Thyroid gland (tissue), 4 donors: ENCODE results near the gene KCNMB2.

Experiments used
- CTCF ChIP-seq, 6 experiments: fragments of 200-600 bp in 3 of 6; fragments of 450-650 bp in 3 of 6; sonication (generic) in 3 of 6; IDR thresholded peaks; one replicate each; pipeline ENCODE4 v1.5.1; 2016 to 2019; ENCODE audit warnings: antibody characterized with exemption in 6 of 6, mild to moderate bottlenecking in 2 of 6, inconsistent platforms in 1 of 6, moderate library complexity in 1 of 6
- POLR2A ChIP-seq, 2 donors: fragments of 450-650 bp; IDR thresholded peaks; one replicate each; pipeline ENCODE4 v1.6.1; 2017; ENCODE audit warnings: antibody characterized with exemption in 2 of 2, mild to moderate bottlenecking in 2 of 2, moderate library complexity in 1 of 2

DNA sequence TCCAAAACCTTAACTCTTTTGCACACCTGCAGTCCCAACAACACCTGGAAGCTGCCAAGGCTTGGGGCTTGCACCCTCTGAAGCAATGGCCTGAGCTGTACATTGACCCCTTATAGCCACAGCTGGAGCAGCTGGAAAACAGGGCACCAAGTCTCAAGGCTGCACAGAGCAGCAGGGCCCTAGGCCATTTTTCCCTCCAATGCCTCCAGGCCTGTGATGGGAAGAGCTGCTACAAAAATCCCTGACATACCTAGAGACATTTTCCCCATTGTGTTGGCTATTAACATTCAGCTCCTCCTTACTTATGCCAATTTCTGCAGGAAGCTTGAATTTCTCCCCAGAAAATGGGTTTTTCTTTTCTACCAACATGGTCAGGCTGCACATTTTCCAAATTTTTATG lies 304.4 kb downstream of the KCNMB2 start:
- TF ChIP-seq POLR2A (IDR thresholded peaks at IDR 0.05) (no peak), CTCF (IDR thresholded peaks at IDR 0.05) (no peak)
